GM23248 (cell line): ENCODE results near the gene SCGB1A1.

ENCODE experiments used
- EZH2 ChIP-seq: fragments of 200-600 bp; sonication (generic); IDR thresholded peaks from 2 replicates; pipeline ENCODE4 v1.6.1; 2018; ENCODE audit warnings: antibody characterized with exemption, mild to moderate bottlenecking; ENCODE audit not compliant: insufficient read depth, poor library complexity, severe bottlenecking
- EZH2phosphoT487 ChIP-seq: fragments of 200-600 bp; sonication (generic); IDR thresholded peaks from 2 replicates; pipeline ENCODE4 v1.6.1; 2018; ENCODE audit warnings: antibody characterized with exemption, moderate library complexity, mild to moderate bottlenecking, low read depth; ENCODE audit not compliant: insufficient read depth

DNA sequence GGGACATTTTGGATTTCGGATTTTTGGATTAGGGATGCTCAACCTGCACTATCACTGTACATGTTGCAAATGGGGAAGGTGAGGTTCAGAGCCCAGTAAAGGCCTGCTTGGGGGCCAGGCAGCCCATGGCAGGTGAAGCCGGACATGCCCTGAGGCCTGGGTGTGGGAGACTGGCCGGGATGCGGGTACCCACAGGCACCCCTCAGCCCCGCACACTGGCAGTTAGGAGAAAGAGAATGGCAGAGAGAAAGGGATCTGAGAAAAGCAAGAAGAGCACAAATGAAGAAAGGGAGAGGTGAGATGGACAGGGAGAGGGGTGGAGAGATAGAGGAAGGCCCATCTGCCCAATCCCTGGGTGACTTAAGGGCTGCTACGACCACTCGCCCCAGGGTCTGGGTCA is 52.8 kb downstream of the SCGB1A1 start:
- TF ChIP-seq EZH2phosphoT487 (no peak), EZH2 (no peak)
